Right cardiac atrium (tissue), 5 donors: ENCODE results near the gene KBTBD12. TPM values are rescaled to one million over a fixed set of nuclear protein-coding genes. Genes with fewer than 3 reads are reported as not detected.

ENCODE experiments used
- ATAC-seq, 2 donors: fragments of 200-7000 bp; cut with Tn5 transposase; one replicate each; pipeline versions ENCODE4 v1.8.0 to v1.9.1; 2020; ENCODE audit warnings: moderate library complexity in 2 of 2, mild to moderate bottlenecking in 1 of 2
- DNase-seq, 3 donors: peaks; one replicate each; pipeline ENCODE4 v3.0.0-alpha.2; 2020
- H3K27ac ChIP-seq: one replicate; pipeline ENCODE4 v1.5.1; 2013; ENCODE audit warnings: mild to moderate bottlenecking, low read length, control low read depth, moderate library complexity
- H3K27me3 ChIP-seq: one replicate; pipeline ENCODE4 v1.6.1; 2013; ENCODE audit not compliant: control insufficient read depth, insufficient read depth
- H3K4me1 ChIP-seq: one replicate; pipeline ENCODE4 v1.6.1; 2013; ENCODE audit warnings: low read length; ENCODE audit not compliant: control insufficient read depth, insufficient read depth
- H3K4me3 ChIP-seq: one replicate; pipeline ENCODE4 v1.5.1; 2013; ENCODE audit warnings: low read length, control low read depth
- H3K9me3 ChIP-seq: one replicate; pipeline ENCODE4 v1.6.1; 2013; ENCODE audit warnings: low read length; ENCODE audit not compliant: control insufficient read depth
- WGBS: extraction: QIAGEN DNeasy Blood & Tissue Kit; methylation state at CpG from one replicate; pipeline ENCODE4 v1.1.7; 2013; 5-methylcytosine and 5-hydroxymethylcytosine counted together
- intact Hi-C, 4 donors: fragments of 100-400 bp; cut with DNase I; formaldehyde crosslinking; loops; one replicate each; pipeline versions ENCODE4 v1.11.0 to v1.14.0; 2022 to 2023
- polyA plus RNA-seq: library from polyadenylated mRNA; stranded (reverse); fragments of 200-250 nt; gene quantifications from one replicate; pipeline ENCODE4 v1.2.3, GENCODE V29; 2013
- total RNA-seq, 4 donors: library from RNA; stranded (reverse); fragmentation: NEBNext Ultra II Directional; extraction: Animal tissue kit (Norgen Biotek cat#: 25700); gene quantifications; one replicate each; pipeline ENCODE4 v1.2.1, GENCODE V29; 2021
- donor health status: healthy with polysubstance abuse.
- donor health status: DM: no; HTN: yes; CAD: no.
- donor health status: DM: no; HTN: no; CAD: no.
- donor health status: DM: no; HTN: yes; CAD: no; lungs with severe emphysema.
- donor health status: DM: yes; HTN: yes; CAD: no.

Gene KBTBD12
- total and polyA plus RNA-seq, 5 donors, result 3.8 to 8.1 (median 5.7) TPM

GRCh38 chr3:127970966-127971592 lies 56.0 kb downstream of the KBTBD12 start:
- intact Hi-C loops, result loop anchor here (5.0 to 10.0 kb wide), 3 partner anchors 146 to 396 kb away; partner anchors contain the start of gene MGLL (in 1 of the 4)
- ATAC-seq (peak; percentile 78 to 80), DNase-seq (no peak)
- H3K27me3 ChIP-seq, result no peaks in the 10 kb centered on the region
- H3K27ac ChIP-seq, result no peak overlapping the region
- H3K4me1 ChIP-seq, result no peaks in the 10 kb centered on the region
- WGBS, result 62% methylated on average over 4 of the region's 4 CpGs
- H3K4me3 ChIP-seq, result no peak overlapping the region
- no peaks in the 10 kb centered on the region for H3K9me3 ChIP-seq

- no peaks in the 10 kb centered on the region for H3K27me3 ChIP-seq
- no peak overlapping the region for H3K4me3 ChIP-seq
- no peak overlapping the region for H3K27ac ChIP-seq
- H3K9me3 ChIP-seq, result no peaks in the 10 kb centered on the region
- ATAC-seq (no peak), DNase-seq (no peak)
- intact Hi-C loops, result loop anchor here (5.0 to 10.0 kb wide), 3 partner anchors 149 to 399 kb away; partner anchors contain the start of gene MGLL (in 1 of the 4)
- WGBS, result 84% methylated on average over 2 of the region's 2 CpGs
- H3K4me1 ChIP-seq, result no peaks in the 10 kb centered on the region
Observed at GRCh38 chr3:127974226-127974625, 59.2 kb downstream of the KBTBD12 start.

GRCh38 chr3:127975153-127976029 lies 60.4 kb downstream of the KBTBD12 start:
- 72% methylated on average over 6 of the region's 6 CpGs for WGBS
- H3K27ac ChIP-seq, result no peak overlapping the region
- no peaks in the 10 kb centered on the region for H3K4me1 ChIP-seq
- no peaks in the 10 kb centered on the region for H3K9me3 ChIP-seq
- ATAC-seq, result no peak
- no peak for DNase-seq
- H3K27me3 ChIP-seq, result no peaks in the 10 kb centered on the region
- H3K4me3 ChIP-seq, result no peak overlapping the region
- intact Hi-C loops, result loop anchor here in 1 of 4 donors (10.0 kb wide), 2 partner anchors 151 to 401 kb away; partner anchors contain the start of gene MGLL

GRCh38 chr3:127978636-127979035 lies 63.6 kb downstream of the KBTBD12 start:
- intact Hi-C loops, result loop anchor here in 1 of 4 donors (10.0 kb wide), 2 partner anchors 154 to 404 kb away; partner anchors contain the start of gene MGLL
- no peak overlapping the region for H3K4me3 ChIP-seq
- ATAC-seq (no peak), DNase-seq (no peak)
- 88% methylated on average over 2 of the region's 2 CpGs for WGBS
- H3K27ac ChIP-seq, result no peak overlapping the region
- no peaks in the 10 kb centered on the region for H3K27me3 ChIP-seq
- no peaks in the 10 kb centered on the region for H3K9me3 ChIP-seq
- no peaks in the 10 kb centered on the region for H3K4me1 ChIP-seq

DNA sequence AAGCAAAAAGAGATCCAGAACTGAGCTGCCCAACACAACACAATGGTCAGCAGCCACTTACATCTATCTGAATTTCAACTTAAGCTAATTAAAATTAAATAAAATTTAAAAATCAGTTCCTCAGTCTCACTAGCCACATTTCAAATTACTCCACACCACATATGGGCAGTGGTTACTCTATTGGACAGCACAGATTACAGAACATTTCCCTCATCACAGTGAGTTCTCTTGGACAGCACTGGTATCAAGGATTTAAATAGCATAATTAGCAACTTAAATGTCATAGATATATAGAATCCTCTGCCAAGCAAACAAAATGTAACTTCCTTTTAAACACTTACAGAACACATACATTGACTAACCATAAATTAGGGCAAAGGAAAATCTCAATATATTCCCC lies 64.4 kb downstream of the KBTBD12 start:
- H3K4me1 ChIP-seq, result no peaks in the 10 kb centered on the region
- ATAC-seq (no peak), DNase-seq (no peak)
- intact Hi-C loops, result loop anchor here in 1 of 4 donors (10.0 kb wide), 2 partner anchors 155 to 405 kb away; partner anchors contain the start of gene MGLL
- H3K27me3 ChIP-seq, result no peaks in the 10 kb centered on the region
- H3K4me3 ChIP-seq, result no peak overlapping the region
- H3K9me3 ChIP-seq, result no peaks in the 10 kb centered on the region
- H3K27ac ChIP-seq, result no peak overlapping the region

DNA sequence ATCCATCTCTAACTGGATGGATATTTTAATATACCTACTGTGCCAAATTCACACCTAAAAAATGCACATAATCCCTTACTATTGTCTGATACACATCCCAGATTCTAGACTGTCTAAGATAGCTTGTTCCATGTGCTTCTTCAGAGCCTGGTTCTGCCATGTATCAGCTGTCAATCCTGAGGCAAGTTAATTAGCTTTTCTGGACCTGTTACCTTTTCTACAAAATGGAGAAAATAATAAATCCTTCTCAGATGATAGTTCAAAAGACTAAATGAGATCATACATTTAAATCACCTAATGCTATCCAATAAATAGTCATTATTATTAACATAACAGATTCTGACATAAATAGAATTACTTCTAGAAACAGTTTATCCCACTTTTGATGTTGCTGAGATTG lies 66.1 kb downstream of the KBTBD12 start:
- Histone ChIP-seq H3K27me3 (no peaks in the 10 kb centered on the region), H3K9me3 (no peaks in the 10 kb centered on the region), H3K27ac (no peak overlapping the region), H3K4me1 (no peaks in the 10 kb centered on the region), H3K4me3 (no peak overlapping the region)
- ATAC-seq (no peak), DNase-seq (no peak)
- intact Hi-C loops, result no loop called here

- peaks cover 3% of the 10 kb centered on the region for H3K4me1 ChIP-seq
- H3K27me3 ChIP-seq, result no peaks in the 10 kb centered on the region
- H3K9me3 ChIP-seq, result no peaks in the 10 kb centered on the region
- H3K27ac ChIP-seq, result no peak overlapping the region
- intact Hi-C loops, result no loop called here
- ATAC-seq (peak in 1 of 2 donors; percentile 39), DNase-seq (no peak)
- WGBS, result 70% methylated on average over 3 of the region's 3 CpGs
- no peak overlapping the region for H3K4me3 ChIP-seq
Observed at GRCh38 chr3:127982155-127982554, 67.1 kb downstream of the KBTBD12 start.

DNA sequence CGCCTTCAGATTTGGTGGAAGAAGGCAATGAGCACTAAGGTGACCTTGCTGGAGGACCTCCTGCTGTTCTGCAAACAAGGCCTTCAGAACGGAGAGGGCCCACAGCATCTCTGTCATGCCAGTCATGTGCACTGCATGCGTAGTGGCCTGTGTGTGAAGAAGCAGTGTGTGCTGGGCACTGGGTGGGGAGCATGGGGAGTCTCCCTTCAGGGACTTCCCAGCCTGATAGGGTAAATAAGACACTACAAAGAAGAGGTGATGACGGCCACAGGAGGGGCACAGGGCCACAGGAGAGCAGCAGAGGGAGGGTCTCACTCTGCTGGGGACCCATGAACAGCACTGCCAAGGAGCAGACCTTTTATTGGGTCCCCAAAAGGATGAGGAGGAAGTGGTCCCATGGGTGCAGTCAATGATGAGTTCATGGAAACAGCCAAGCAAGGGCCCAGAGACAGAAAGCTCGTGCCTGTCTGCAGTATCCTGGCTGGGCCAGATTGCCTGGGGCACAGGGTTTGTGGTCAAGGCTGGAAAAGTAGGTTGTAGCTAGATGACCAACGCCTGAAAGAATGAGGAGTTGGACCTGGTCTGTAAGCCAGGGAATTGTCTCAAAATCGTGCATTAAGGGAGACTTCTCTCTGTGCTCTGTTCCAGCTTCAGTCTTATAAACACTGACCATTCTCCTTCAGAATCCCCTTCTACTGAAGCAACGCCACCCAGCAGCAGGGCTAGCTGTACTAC lies 69.4 kb downstream of the KBTBD12 start:
- intact Hi-C loops, result no loop called here
- no peak overlapping the region for H3K4me3 ChIP-seq
- no peaks in the 10 kb centered on the region for H3K9me3 ChIP-seq
- H3K27ac ChIP-seq, result no peak overlapping the region
- peaks cover 3% of the 10 kb centered on the region for H3K4me1 ChIP-seq
- DNase-seq, result no peak
- H3K27me3 ChIP-seq, result no peaks in the 10 kb centered on the region
- no peak for ATAC-seq
- WGBS, result 79% methylated on average over 8 of the region's 8 CpGs

- ATAC-seq (no peak), DNase-seq (no peak)
- WGBS, result 88% methylated on average over 4 of the region's 4 CpGs
- Histone ChIP-seq H3K27ac (no peak overlapping the region), H3K9me3 (no peaks in the 10 kb centered on the region), H3K4me1 (peaks cover 3% of the 10 kb centered on the region), H3K4me3 (no peak overlapping the region), H3K27me3 (no peaks in the 10 kb centered on the region)
- intact Hi-C loops, result no loop called here
Observed at GRCh38 chr3:127985216-127985615, 70.2 kb downstream of the KBTBD12 start.

DNA sequence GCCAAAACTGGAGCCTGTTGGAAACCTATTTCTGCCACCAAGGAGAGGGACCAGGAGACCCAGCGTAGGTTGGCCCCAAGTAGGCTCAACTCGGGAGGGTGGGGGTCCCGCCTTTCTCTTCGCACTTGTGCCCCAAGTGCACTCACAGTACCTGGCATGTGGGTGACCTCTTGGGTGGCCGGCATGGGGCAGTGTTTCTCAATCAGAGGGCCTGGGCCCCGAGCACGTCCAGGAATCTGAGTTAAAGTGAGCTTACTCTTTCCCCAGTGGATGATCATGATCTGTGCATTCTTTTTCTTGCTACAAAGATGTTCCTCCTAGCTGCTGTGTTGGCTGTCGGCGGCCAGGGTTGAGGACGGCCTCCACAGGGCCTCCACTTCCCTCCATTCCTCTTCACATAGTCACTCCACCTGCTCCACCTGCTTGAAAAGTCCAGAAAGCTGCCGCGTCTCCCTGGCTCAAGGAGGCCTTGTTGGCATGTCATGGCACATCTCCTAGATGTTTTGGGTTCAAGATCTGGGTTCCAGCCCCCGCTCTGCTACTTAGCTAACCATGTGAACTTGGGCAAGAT lies 70.7 kb downstream of the KBTBD12 start:
- intact Hi-C loops, result no loop called here
- no peak for DNase-seq
- H3K4me1 ChIP-seq, result peaks cover 3% of the 10 kb centered on the region
- H3K27me3 ChIP-seq, result no peaks in the 10 kb centered on the region
- no peaks in the 10 kb centered on the region for H3K9me3 ChIP-seq
- no peak for ATAC-seq
- no peak overlapping the region for H3K4me3 ChIP-seq
- no peak overlapping the region for H3K27ac ChIP-seq
- WGBS, result 87% methylated on average over 13 of the region's 13 CpGs
